Astrocyte (in vitro differentiated cells and primary cell): ENCODE data around the gene MRPL16. TPM values are rescaled to one million over a fixed set of nuclear protein-coding genes. Genes with fewer than 3 reads are reported as not detected.
"Not testable (repeated sequence)": the region's sequence is repeated elsewhere in the genome, so short reads cannot be mapped to it uniquely, and the experiment has no call there.

ENCODE experiments used
- DNase-seq: peaks from one replicate; pipeline ENCODE4 v3.0.0-alpha.2; 2010; ENCODE audit warnings: low read depth
- FAIRE-seq: peaks from 2 replicates; lab custom pipeline; 2011; peaks lifted over from hg19 to GRCh38; lab: Jason Lieb, UNC
- H2AFZ ChIP-seq: 2 replicates; pipeline ENCODE4 v1.6.0; 2012; ENCODE audit warnings: low read depth, low read length, inconsistent platforms
- H3K27ac ChIP-seq: 2 replicates; pipeline ENCODE4 v1.5.1; 2011; ENCODE audit warnings: low read depth, low read length, inconsistent platforms
- H3K27me3 ChIP-seq: 2 replicates; pipeline ENCODE4 v1.6.0; 2011; ENCODE audit warnings: low read length, inconsistent platforms; ENCODE audit not compliant: insufficient read depth
- H3K36me3 ChIP-seq: 2 replicates; pipeline ENCODE4 v1.5.1; 2011; ENCODE audit warnings: low read length, inconsistent platforms; ENCODE audit not compliant: insufficient read depth
- H3K4me1 ChIP-seq: 2 replicates; pipeline ENCODE4 v1.5.1; 2011; ENCODE audit warnings: low read length, inconsistent platforms; ENCODE audit not compliant: insufficient read depth
- H3K4me2 ChIP-seq: 2 replicates; pipeline ENCODE4 v1.6.0; 2012; ENCODE audit warnings: low read length, inconsistent platforms
- H3K4me3 ChIP-seq: 2 replicates; pipeline ENCODE4 v1.5.1; 2011; ENCODE audit warnings: low read depth, mild to moderate bottlenecking, low read length, inconsistent platforms; ENCODE audit not compliant: insufficient read depth
- H3K79me2 ChIP-seq: 2 replicates; pipeline ENCODE4 v1.6.0; 2012; ENCODE audit warnings: mild to moderate bottlenecking, low read length, inconsistent platforms; ENCODE audit not compliant: insufficient read depth
- H3K9ac ChIP-seq: 2 replicates; pipeline ENCODE4 v1.6.0; 2012; ENCODE audit warnings: mild to moderate bottlenecking, low read length, inconsistent platforms
- H3K9me3 ChIP-seq: 2 replicates; pipeline ENCODE4 v1.5.1; 2012; ENCODE audit warnings: low read depth, mild to moderate bottlenecking, low read length, inconsistent platforms; ENCODE audit not compliant: insufficient read depth
- H4K20me1 ChIP-seq: 2 replicates; pipeline ENCODE4 v1.6.0; 2012; ENCODE audit warnings: low read length, inconsistent platforms; ENCODE audit not compliant: insufficient read depth
- H3K27ac Mint-ChIP-seq: one replicate; pipeline ENCODE4 v1.8.0; 2021; ENCODE audit warnings: mild to moderate bottlenecking, mixed read lengths; ENCODE audit not compliant: unreplicated experiment
- H3K27me3 Mint-ChIP-seq: one replicate; pipeline ENCODE4 v1.8.0; 2021; ENCODE audit warnings: low read depth, mixed read lengths; ENCODE audit not compliant: unreplicated experiment
- H3K36me3 Mint-ChIP-seq: one replicate; pipeline ENCODE4 v1.8.0; 2021; ENCODE audit warnings: low read depth, mixed read lengths; ENCODE audit not compliant: unreplicated experiment
- H3K4me1 Mint-ChIP-seq: one replicate; pipeline ENCODE4 v1.8.0; 2021; ENCODE audit warnings: low read depth, mixed read lengths; ENCODE audit not compliant: unreplicated experiment
- H3K4me3 Mint-ChIP-seq: one replicate; pipeline ENCODE4 v1.8.0; 2021; ENCODE audit warnings: mild to moderate bottlenecking, moderate library complexity, mixed read lengths; ENCODE audit not compliant: unreplicated experiment
- H3K9me3 Mint-ChIP-seq: one replicate; pipeline ENCODE4 v1.8.0; 2021; ENCODE audit warnings: mild to moderate bottlenecking, mixed read lengths; ENCODE audit not compliant: unreplicated experiment
- CTCF ChIP-seq: IDR thresholded peaks from 2 replicates; pipeline ENCODE4 v1.5.1; 2011; ENCODE audit warnings: low read depth, mild to moderate bottlenecking, inconsistent platforms, low read length, moderate library complexity; ENCODE audit not compliant: insufficient read depth
- EZH2 ChIP-seq: IDR thresholded peaks from 2 replicates; pipeline ENCODE4 v1.6.1; 2012; ENCODE audit warnings: mild to moderate bottlenecking, low read length, inconsistent platforms; ENCODE audit not compliant: insufficient read depth
- total RNA-seq: library from RNA; stranded (reverse); gene quantifications from 2 replicates; pipeline ENCODE4 v1.2.1, GENCODE V29; 2021

MRPL16 gene
- total RNA-seq, 1 donor from 2014 or later, result 29.7 TPM

GRCh38 chr11:59787816-59788215 is 22.8 kb downstream of the MRPL16 start:
- no peaks in the 10 kb centered on the region for H3K27me3 Mint-ChIP-seq
- Histone ChIP-seq H3K79me2 (no peaks in the 10 kb centered on the region), H3K27ac (peak overlapping the region; percentile 35), H3K4me3 (no peak overlapping the region), H3K9me3 (no peaks in the 10 kb centered on the region), H4K20me1 (no peaks in the 10 kb centered on the region), H3K27me3 (no peaks in the 10 kb centered on the region), H3K36me3 (no peaks in the 10 kb centered on the region), H3K4me2 (peak overlapping the region; percentile 74), H3K4me1 (peaks cover 22% of the 10 kb centered on the region), H2AFZ (no peak overlapping the region), H3K9ac (peak overlapping the region; percentile 47)
- TF ChIP-seq EZH2 (no peak), CTCF (no peak)
- peaks cover 34% of the 10 kb centered on the region for H3K36me3 Mint-ChIP-seq
- H3K9me3 Mint-ChIP-seq, result peaks cover 5% of the 10 kb centered on the region
- peak overlapping the region; percentile 10 for H3K4me3 Mint-ChIP-seq
- peak overlapping the region; percentile 94 for H3K27ac Mint-ChIP-seq
- DNase-seq (peak; percentile 73), FAIRE-seq (no peak)
- H3K4me1 Mint-ChIP-seq, result peaks cover 43% of the 10 kb centered on the region

DNA sequence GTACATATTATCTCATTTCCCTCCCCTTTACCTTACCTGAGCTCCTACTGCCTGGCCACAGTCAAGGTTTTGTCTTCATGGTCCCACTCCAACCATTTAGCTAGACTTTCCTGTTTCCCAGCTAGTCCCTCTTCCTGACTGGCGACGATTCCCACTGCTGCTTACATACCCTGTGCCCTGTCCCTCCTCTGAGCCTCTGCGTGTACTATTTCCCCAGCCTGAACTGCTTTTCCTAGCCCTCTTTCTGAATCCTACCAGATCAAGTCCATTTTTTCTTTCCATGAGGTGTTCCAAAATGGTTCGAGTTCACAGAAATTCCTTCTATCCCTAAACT is 23.4 kb downstream of the MRPL16 start:
- Mint-ChIP-seq H3K27me3 (no peaks in the 10 kb centered on the region), H3K4me3 (peak overlapping the region; percentile 6), H3K9me3 (peaks cover 3% of the 10 kb centered on the region), H3K27ac (peak overlapping the region; percentile 94), H3K36me3 (peaks cover 32% of the 10 kb centered on the region), H3K4me1 (peaks cover 40% of the 10 kb centered on the region)
- Histone ChIP-seq H3K36me3 (no peaks in the 10 kb centered on the region), H4K20me1 (no peaks in the 10 kb centered on the region), H2AFZ (no peak overlapping the region), H3K9me3 (no peaks in the 10 kb centered on the region), H3K4me3 (no peak overlapping the region), H3K79me2 (no peaks in the 10 kb centered on the region), H3K4me2 (peak overlapping the region; percentile 74), H3K27ac (peak overlapping the region; percentile 35), H3K27me3 (no peaks in the 10 kb centered on the region), H3K9ac (peak overlapping the region; percentile 47), H3K4me1 (peaks cover 22% of the 10 kb centered on the region)
- no peak for DNase-seq
- no peak for FAIRE-seq
- TF ChIP-seq EZH2 (no peak), CTCF (no peak)

GRCh38 chr11:59785818-59786217 is 24.8 kb downstream of the MRPL16 start:
- Mint-ChIP-seq H3K27ac (peak overlapping the region; percentile 94), H3K9me3 (peaks cover 3% of the 10 kb centered on the region), H3K27me3 (no peaks in the 10 kb centered on the region), H3K4me1 (peaks cover 32% of the 10 kb centered on the region), H3K36me3 (peaks cover 31% of the 10 kb centered on the region), H3K4me3 (no peak overlapping the region)
- H4K20me1 ChIP-seq, result no peaks in the 10 kb centered on the region
- H3K27ac ChIP-seq, result no peak overlapping the region
- no peak for FAIRE-seq
- no peak overlapping the region for H3K9ac ChIP-seq
- no peak overlapping the region for H3K4me2 ChIP-seq
- H3K36me3 ChIP-seq, result no peaks in the 10 kb centered on the region
- no peaks in the 10 kb centered on the region for H3K9me3 ChIP-seq
- no peak for DNase-seq
- no peak overlapping the region for H2AFZ ChIP-seq
- no peak overlapping the region for H3K4me3 ChIP-seq
- peaks cover 22% of the 10 kb centered on the region for H3K4me1 ChIP-seq
- TF ChIP-seq EZH2 (no peak), CTCF (no peak)
- no peaks in the 10 kb centered on the region for H3K27me3 ChIP-seq
- H3K79me2 ChIP-seq, result no peaks in the 10 kb centered on the region

GRCh38 chr11:59784441-59784840 is 26.1 kb downstream of the MRPL16 start:
- H3K9me3 ChIP-seq, H3K27ac ChIP-seq, H3K36me3 ChIP-seq, H3K27me3 Mint-ChIP-seq, H4K20me1 ChIP-seq, H2AFZ ChIP-seq, H3K79me2 ChIP-seq, FAIRE-seq, H3K9ac ChIP-seq, H3K27me3 ChIP-seq, H3K4me3 ChIP-seq, H3K27ac Mint-ChIP-seq, H3K4me2 ChIP-seq, DNase-seq, H3K9me3 Mint-ChIP-seq: not testable (repeated sequence)
- Mint-ChIP-seq H3K4me1 (peaks cover 34% of the 10 kb centered on the region), H3K36me3 (peaks cover 24% of the 10 kb centered on the region), H3K4me3 (peak overlapping the region; percentile 47)
- peaks cover 22% of the 10 kb centered on the region for H3K4me1 ChIP-seq
